Endothelial cell of umbilical vein (primary cell): ENCODE results near the gene ACAP2. TPM values are rescaled to one million over a fixed set of nuclear protein-coding genes. Genes with fewer than 3 reads are reported as not detected.

Experiments
- BruUV-seq: library from RNA; stranded (reverse); fragments of 400-500 nt; replicated peaks from 2 replicates; lab custom pipeline; 2021; lab: Mats Ljungman, UMichigan
- CTCF ChIA-PET: fragments of 300-600, 350-600 bp; sonication (Branson Sonifier 250); formaldehyde crosslinking; loops from one replicate; lab custom pipeline; 2021; ENCODE audit warnings: antibody characterized with exemption, inconsistent platforms; lab: Charles Lee
- POLR2A ChIA-PET: fragments of 300-600, 350-600 bp; sonication (Branson Sonifier 250); formaldehyde crosslinking; loops from one replicate; lab custom pipeline; 2021; ENCODE audit warnings: antibody characterized with exemption, inconsistent platforms; lab: Charles Lee
- DNase-seq: peaks from one replicate; pipeline ENCODE4 v3.0.0-alpha.2; 2011; ENCODE audit warnings: low read depth, low spot score
- FAIRE-seq: peaks from 2 replicates; lab custom pipeline; 2011; peaks lifted over from hg19 to GRCh38; lab: Jason Lieb, UNC
- H2AFZ ChIP-seq: 2 replicates; pipeline ENCODE4 v1.6.0; 2012; ENCODE audit warnings: low read depth, low read length, control low read depth, inconsistent platforms
- H3K27ac ChIP-seq: 2 replicates; pipeline ENCODE4 v1.5.1; 2011; ENCODE audit warnings: low read depth, mild to moderate bottlenecking, control low read depth, low read length, moderate library complexity; ENCODE audit not compliant: insufficient read depth
- H3K27me3 ChIP-seq, 2 experiments: 2 replicates each; pipeline versions ENCODE4 v1.6.0 to v1.6.1; 2011; ENCODE audit warnings: low read length in 2 of 2, mixed read lengths in 1 of 2; ENCODE audit not compliant: control insufficient read depth in 2 of 2, insufficient read depth in 2 of 2
- H3K36me3 ChIP-seq, 2 experiments: 2 replicates in 1 of 2; 3 replicates in 1 of 2; pipeline ENCODE4 v1.5.1; 2011; ENCODE audit warnings: low read length in 2 of 2, mild to moderate bottlenecking in 1 of 2, moderate library complexity in 1 of 2; ENCODE audit not compliant: control insufficient read depth in 2 of 2, insufficient read depth in 2 of 2; ENCODE audit errors: extremely low read depth in 1 of 2
- H3K4me1 ChIP-seq: 3 replicates; pipeline ENCODE4 v1.5.1; 2011; ENCODE audit warnings: mild to moderate bottlenecking, low read length; ENCODE audit not compliant: control insufficient read depth, insufficient read depth; ENCODE audit errors: extremely low read depth
- H3K4me2 ChIP-seq: 2 replicates; pipeline ENCODE4 v1.6.1; 2011; ENCODE audit warnings: low read length, control low read depth, mixed read lengths; ENCODE audit not compliant: insufficient read depth
- H3K4me3 ChIP-seq, 3 experiments: fragments of 200-600 bp in 1 of 3; sonication (generic), shearing (Covaris generic) in 1 of 3; replicated peaks in 1 of 3; 2 replicates each; pipeline ENCODE4 v1.5.1; 2011 to 2016; ENCODE audit warnings: control low read depth in 3 of 3, low read length in 3 of 3, mild to moderate bottlenecking in 2 of 3, inconsistent platforms in 1 of 3, low read depth in 1 of 3, moderate library complexity in 1 of 3; ENCODE audit not compliant: insufficient read depth in 1 of 3
- H3K79me2 ChIP-seq: 2 replicates; pipeline ENCODE4 v1.6.0; 2012; ENCODE audit warnings: low read length, inconsistent platforms; ENCODE audit not compliant: control insufficient read depth, insufficient read depth
- H3K9ac ChIP-seq: replicated peaks from 2 replicates; pipeline ENCODE3; 2011; ENCODE audit warnings: low read length, control low read depth; ENCODE audit not compliant: insufficient read depth; ENCODE audit errors: extremely low read depth
- H3K9me1 ChIP-seq: replicated peaks from 3 replicates; pipeline ENCODE4 v1.6.0; 2011; ENCODE audit warnings: mild to moderate bottlenecking, low read length; ENCODE audit not compliant: control insufficient read depth, insufficient read depth; ENCODE audit errors: extremely low read depth
- H3K9me3 ChIP-seq: replicated peaks from 2 replicates; pipeline ENCODE4 v1.5.1; 2012; ENCODE audit warnings: low read length, inconsistent platforms; ENCODE audit not compliant: control insufficient read depth, insufficient read depth
- H4K20me1 ChIP-seq: replicated peaks from 2 replicates; pipeline ENCODE3; 2011; ENCODE audit warnings: mild to moderate bottlenecking, low read length; ENCODE audit not compliant: control insufficient read depth, insufficient read depth; ENCODE audit errors: extremely low read depth
- CTCF ChIP-seq, 2 donors: IDR thresholded peaks; 1 replicate in 1 of 2; 2 replicates in 1 of 2; pipeline ENCODE4 v1.5.1; 2011; ENCODE audit warnings: low read length in 2 of 2, mild to moderate bottlenecking in 2 of 2, moderate library complexity in 2 of 2, control low read depth in 1 of 2, inconsistent platforms in 1 of 2, low read depth in 1 of 2; ENCODE audit not compliant: insufficient read depth in 1 of 2; ENCODE audit errors: extremely low read depth in 1 of 2
- EZH2 ChIP-seq: IDR thresholded peaks from 2 replicates; pipeline ENCODE4 v1.6.1; 2012; ENCODE audit warnings: borderline replicate concordance, low read depth, mild to moderate bottlenecking, moderate library complexity, low read length, inconsistent platforms; ENCODE audit not compliant: severe bottlenecking
- FOS ChIP-seq: IDR thresholded peaks from 2 replicates; pipeline ENCODE4 v1.6.1; 2011; ENCODE audit warnings: mild to moderate bottlenecking, low read length, moderate library complexity, borderline replicate concordance; ENCODE audit not compliant: insufficient read depth
- GATA2 ChIP-seq: IDR thresholded peaks from 2 replicates; pipeline ENCODE4 v1.7.0; 2011; ENCODE audit warnings: low read depth, mild to moderate bottlenecking, moderate library complexity, mixed read lengths, low read length; ENCODE audit not compliant: insufficient read length, insufficient read depth
- JUN ChIP-seq: IDR thresholded peaks from 2 replicates; pipeline ENCODE4 v1.6.1; 2011; ENCODE audit warnings: borderline replicate concordance, low read depth; ENCODE audit not compliant: insufficient read length, insufficient read depth
- MAX ChIP-seq: IDR thresholded peaks from 2 replicates; pipeline ENCODE4 v1.6.1; 2011; ENCODE audit not compliant: insufficient read depth, insufficient read length
- MYC ChIP-seq: IDR thresholded peaks from one replicate; pipeline ENCODE4 v1.6.1; 2011; ENCODE audit warnings: mild to moderate bottlenecking, low read depth, low read length
- POLR2A ChIP-seq: IDR thresholded peaks from 2 replicates; pipeline ENCODE4 v1.6.1; 2012; ENCODE audit warnings: low read depth, mild to moderate bottlenecking, control low read depth, low read length
- POLR2AphosphoS5 ChIP-seq: IDR thresholded peaks from 2 replicates; pipeline ENCODE4 v1.6.1; 2012; ENCODE audit warnings: low read depth, mild to moderate bottlenecking, control low read depth, low read length, moderate library complexity; ENCODE audit not compliant: insufficient read depth
- dilution Hi-C: fragments of 300-500 bp; cut with MboI; formaldehyde crosslinking; loops from one replicate; pipeline ENCODE4 v1.15.0; 2019; ENCODE audit warnings: low sequenced_read_pairs; ENCODE audit not compliant: extremely low pct_ligation_motif_present
- intact Hi-C: fragments of 100-400 bp; cut with micrococcal nuclease; formaldehyde crosslinking; loops from one replicate; pipeline ENCODE4 v1.10.0; 2022
- polyA plus RNA-seq, 4 experiments: library from polyadenylated mRNA; depleted of rRNA in 3 of 4; stranded (reverse) in 3 of 4; unstranded in 1 of 4; fragments of >200 nt; gene quantifications; 2 replicates each; pipeline versions ENCODE4 v1.2.1 to v1.2.3, GENCODE V29; 2011 to 2012; ENCODE audit warnings: missing spikeins in 1 of 4
- total RNA-seq: library from RNA; stranded (reverse); gene quantifications from 2 replicates; pipeline ENCODE4 v1.2.3, GENCODE V29; 2021

Gene ACAP2
- total and polyA plus RNA-seq, 2 donors (not counting 3 experiments of a cell fraction or from before 2014, with no cell fraction given), result 13.6 to 36.9 TPM

DNA sequence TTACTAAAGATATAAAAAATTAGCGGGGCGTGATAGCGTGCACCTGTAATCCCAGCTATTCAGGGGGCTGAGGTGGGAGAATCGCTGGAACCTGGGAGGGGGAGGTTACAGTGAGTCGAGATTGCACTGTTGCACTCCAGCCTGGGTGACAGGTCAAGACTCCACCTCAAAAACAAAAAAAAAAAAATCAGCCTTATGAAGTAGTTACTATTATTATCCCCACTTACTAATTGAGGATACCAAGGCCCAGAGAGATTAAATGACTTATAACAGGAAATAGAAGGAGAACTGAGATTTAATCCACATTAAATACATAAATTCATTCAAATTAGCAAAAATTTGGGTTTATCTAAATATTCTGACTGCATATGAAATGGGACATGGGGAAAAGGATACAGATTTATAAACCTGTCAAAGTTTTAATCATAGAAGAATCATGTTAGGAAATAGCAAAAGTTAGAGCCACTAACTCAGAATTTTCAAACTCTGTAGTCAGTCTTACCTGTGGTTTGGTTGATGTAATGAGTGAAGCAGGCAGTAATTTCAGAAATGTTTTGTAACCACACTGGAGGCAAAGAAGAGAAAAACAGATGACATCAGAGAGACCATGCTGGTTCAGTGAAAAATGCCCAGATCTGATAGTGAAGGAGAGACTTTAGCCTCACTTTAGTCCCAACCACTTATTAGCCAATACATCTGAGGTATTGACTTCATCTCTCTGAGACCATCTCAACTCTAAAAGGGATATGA is 25.0 kb upstream of the ACAP2 start:
- DNase-seq (no peak), FAIRE-seq (no peak)
- H4K20me1 ChIP-seq, result no peaks in the 10 kb centered on the region
- no peaks in the 10 kb centered on the region for H3K36me3 ChIP-seq
- no peaks in the 10 kb centered on the region for H3K9me1 ChIP-seq
- no peak overlapping the region for H2AFZ ChIP-seq
- dilution Hi-C loops (no loop called here), intact Hi-C loops (no loop called here)
- H3K27me3 ChIP-seq, result peaks cover 5 to 16% of the 10 kb centered on the region in 2 experiments
- POLR2A ChIA-PET, result no interaction called here
- CTCF ChIA-PET, result no interaction called here
- no peaks in the 10 kb centered on the region for H3K9me3 ChIP-seq
- no peak overlapping the region for H3K9ac ChIP-seq
- no peak overlapping the region for H3K4me3 ChIP-seq
- no peaks in the 10 kb centered on the region for H3K79me2 ChIP-seq
- H3K4me2 ChIP-seq, result no peak overlapping the region
- no peak overlapping the region for H3K27ac ChIP-seq
- no peaks in the 10 kb centered on the region for H3K4me1 ChIP-seq
- no TSS peak for BruUV-seq
- TF ChIP-seq POLR2A (no peak), POLR2AphosphoS5 (no peak), FOS (no peak), CTCF (IDR thresholded peaks at IDR 0.05; ENCODE audit: extremely low read depth in 1 of 2, insufficient read depth in 1 of 2, low read depth in 1 of 2, low read length in 2 of 2) (no peak), GATA2 (no peak), EZH2 (no peak), MAX (no peak), JUN (no peak), MYC (no peak)
